Measurements from ENCODE around the gene ETDC. TPM values are rescaled to one million over a fixed set of nuclear protein-coding genes. Genes with fewer than 3 reads are reported as not detected.

The ETDC gene
- not detected for total RNA-seq

DNA sequence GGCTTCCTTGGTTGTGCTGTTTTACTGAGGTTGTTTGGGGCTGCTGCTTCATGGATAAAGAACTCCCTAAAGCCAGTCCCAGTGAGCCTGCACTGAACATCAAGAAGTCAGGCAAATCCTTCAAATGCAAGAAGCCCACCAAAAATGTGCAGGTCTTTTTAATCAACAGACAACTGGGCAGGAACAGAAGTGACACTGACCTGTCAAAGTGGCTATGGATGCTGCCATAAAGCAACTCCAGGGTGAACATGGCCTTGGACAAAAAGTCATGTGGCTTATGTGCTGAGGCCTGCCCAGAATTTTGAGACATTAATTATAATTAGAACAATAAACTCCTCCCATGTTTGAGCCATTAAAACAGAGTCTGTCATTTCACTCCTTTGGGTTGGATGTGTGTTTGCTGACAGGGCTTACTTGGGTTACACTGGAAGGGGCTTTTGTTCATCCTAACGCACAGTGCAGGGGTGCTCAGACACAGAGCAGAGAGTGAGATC, at the start of gene ETDC:
ETDC (plus strand) TSS at position 51 of the 494 bp plus-strand sequence; CDS start at position 51, 0 bp downstream.

Other genes with a start within 250 kb of the ETDC start
- gene SMIM10L2B, start 210.8 kb upstream of the ETDC start, total RNA-seq = 15.7 TPM
- gene ETDB, start 189.0 kb upstream of the ETDC start, total RNA-seq = not detected
- not detected for gene CT55, start 138.1 kb upstream of the ETDC start, total RNA-seq
- gene ETDA, start 57.4 kb upstream of the ETDC start, total RNA-seq = not detected
- 15.7 TPM for gene ZNF75D, start 34.6 kb downstream of the ETDC start, total RNA-seq
- gene ZNF449, start 35.3 kb downstream of the ETDC start, total RNA-seq = 15.5 TPM
- 22.1 TPM for gene SMIM10L2A, start 112.5 kb downstream of the ETDC start, total RNA-seq
- gene INTS6L, start 211.2 kb downstream of the ETDC start, total RNA-seq = 20.5 TPM

All from diencephalon (tissue), 1 donor.